Amniotic stem cell (primary cell): ENCODE data around the gene SUPT7L.
"Not testable (repeated sequence)": the region's sequence is repeated elsewhere in the genome, so short reads cannot be mapped to it uniquely, and the experiment has no call there.

ENCODE experiments used
- DNase-seq: peaks from one replicate; lab custom pipeline; 2025; lab: John Stamatoyannopoulos, UW

Gene SUPT7L

DNA sequence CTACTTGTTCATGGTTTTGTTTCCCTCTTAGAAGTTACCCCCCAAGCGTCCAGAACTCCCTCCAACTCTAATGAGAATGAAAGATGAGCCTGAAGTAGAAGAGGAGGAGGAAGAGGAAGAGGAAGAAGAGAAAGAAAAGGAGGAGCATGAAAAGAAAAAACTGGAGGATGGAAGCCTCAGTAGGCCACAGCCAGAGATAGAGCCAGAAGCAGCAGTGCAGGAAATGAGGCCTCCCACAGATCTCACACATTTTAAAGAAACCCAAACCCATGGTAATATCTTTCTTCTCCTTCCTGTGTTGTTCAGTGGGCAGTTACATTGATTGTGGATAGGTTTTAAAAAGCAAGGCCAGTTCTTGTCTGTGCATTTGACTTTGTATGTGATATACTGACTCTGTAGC lies 21.6 kb upstream of the SUPT7L start:
- DNase-seq = not testable (repeated sequence)

- peak; percentile 77 for DNase-seq
These were observed 20.1 kb upstream of the SUPT7L start for GRCh38 chr2:27683390-27684071.

DNA sequence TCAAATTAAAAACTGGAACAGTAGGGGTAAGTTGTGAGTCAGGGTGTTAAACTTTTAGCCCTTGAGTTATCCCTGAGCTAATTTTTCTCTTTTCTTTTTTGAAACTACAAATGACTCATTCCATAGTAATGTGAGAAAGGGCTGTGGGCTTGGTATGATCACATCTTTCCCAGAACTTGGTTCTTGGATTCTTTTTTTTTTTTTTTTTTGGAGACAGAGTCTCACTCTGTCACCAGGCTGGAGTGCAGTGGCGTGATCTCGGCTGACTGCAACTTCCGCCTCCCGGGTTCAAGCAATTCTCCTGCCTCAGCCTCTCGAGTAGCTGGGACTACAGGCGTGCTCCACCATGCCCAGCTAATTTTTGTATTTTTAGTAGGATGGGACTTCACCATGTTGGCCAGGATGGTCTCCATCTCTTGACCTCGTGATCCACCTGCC lies 18.9 kb upstream of the SUPT7L start:
- peak; percentile 59 for DNase-seq

DNA sequence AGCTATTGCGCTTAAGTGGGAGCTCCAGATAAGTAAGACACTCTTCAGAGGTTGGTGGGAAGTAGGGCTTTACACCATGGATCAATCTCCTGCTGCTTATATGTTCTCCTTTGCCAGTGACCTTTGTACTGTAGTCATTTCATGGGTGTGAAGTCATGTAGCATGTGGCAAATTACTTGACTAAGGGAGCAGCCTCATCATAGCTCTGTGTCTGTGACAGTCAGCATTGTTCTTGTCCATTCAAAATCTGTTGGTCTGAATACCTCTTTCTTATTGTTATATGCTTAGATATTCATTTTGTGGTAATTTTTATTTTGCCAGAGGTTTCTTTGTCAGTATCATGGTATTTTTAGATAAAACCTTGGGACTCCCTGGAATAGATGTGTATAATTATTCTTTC lies 18.4 kb upstream of the SUPT7L start:
- no peak for DNase-seq

DNA sequence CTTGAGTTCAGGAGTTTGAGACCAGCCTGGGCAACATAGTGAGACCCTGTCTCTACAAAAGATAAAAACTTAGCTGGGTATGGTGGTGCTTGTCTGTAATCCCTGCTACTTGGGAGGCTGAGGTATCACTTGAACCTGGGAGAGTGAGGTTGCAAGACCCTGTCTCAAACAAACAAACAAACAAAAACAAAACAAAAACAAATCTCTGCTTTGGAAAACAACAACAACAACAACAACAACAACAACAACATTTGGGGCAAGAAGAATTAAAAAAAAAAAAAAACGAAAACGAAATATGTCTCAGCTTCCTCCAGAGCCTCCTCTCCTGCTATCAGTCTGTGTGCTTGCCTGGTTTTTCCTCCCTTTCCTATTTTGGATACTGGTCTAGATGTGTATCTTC lies 17.2 kb upstream of the SUPT7L start:
- DNase-seq = no peak

DNA sequence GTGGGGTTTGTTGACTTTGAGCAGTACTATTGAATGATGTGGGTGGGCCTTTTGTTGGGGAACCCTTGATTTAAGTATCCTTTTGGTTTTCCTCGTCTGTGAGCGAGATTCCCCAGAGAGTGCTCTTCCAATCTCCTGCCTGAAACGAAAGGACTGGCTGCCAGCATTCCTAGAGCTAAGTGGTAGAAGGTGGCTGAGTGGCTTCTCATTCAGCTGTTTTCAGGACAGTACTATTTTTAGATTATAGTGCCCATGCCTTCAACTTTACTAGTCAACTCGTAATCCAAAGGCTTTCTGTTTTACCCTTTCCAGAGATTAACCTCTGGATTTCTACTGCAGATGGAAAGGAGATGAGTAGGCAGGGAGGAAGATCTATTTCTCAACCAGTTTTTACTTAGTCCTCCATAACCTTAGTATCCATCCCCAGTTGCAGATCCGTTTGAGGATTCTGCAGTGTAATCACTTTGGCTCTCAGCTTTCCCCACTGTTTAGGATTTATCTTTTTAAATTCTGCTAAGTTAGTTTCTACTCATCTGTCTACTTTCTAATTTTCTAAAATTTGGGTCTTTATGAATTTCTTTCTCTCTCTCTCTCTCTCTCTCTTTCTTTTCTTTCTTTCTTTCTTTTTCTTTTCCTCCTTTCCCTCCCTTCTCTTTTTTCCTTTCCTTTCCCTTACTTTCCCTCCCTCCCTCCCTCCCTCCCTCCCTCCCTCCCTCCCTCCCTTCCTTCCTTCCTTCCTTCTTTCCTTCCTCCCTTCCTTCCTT lies 9.5 kb upstream of the SUPT7L start:
- DNase-seq = no peak

DNA sequence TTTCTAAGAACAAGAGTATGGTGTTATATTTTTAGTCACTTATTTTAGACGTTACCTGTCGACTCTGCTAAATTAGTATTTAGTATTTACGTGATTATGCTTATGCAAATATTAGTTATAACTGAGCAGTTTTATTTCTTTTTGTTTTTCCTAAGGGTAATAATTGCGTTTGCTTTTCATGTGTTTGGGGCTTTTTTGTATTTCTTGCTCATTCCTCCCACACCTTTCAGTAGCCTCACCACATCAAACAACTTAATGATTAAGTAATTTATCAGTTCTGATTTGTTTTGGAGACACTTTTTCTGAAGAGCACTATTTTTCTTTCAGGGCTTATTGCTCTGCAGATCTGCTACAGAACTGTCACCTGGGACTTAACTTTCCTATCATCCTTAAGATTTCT lies 7.8 kb upstream of the SUPT7L start:
- no peak for DNase-seq

DNA sequence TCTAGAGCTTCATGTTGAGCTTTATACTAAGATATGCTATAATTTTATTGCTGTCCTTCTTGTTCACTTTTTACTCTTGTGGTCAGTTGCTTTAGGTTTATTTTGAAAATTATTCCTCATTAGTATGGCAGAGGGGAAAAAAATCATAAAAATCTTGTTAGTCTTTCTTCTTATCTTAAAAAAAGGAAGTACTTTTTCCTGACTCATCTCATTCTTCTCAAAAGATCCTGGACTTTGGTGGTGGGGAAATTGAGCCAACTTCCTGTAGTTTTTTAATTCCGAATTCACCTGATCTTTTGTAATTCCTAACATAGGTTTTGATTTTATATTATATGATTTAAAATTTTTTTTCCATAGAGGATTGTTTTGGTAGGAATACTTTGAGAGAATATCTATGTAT lies 4.0 kb upstream of the SUPT7L start:
- no peak for DNase-seq

DNA sequence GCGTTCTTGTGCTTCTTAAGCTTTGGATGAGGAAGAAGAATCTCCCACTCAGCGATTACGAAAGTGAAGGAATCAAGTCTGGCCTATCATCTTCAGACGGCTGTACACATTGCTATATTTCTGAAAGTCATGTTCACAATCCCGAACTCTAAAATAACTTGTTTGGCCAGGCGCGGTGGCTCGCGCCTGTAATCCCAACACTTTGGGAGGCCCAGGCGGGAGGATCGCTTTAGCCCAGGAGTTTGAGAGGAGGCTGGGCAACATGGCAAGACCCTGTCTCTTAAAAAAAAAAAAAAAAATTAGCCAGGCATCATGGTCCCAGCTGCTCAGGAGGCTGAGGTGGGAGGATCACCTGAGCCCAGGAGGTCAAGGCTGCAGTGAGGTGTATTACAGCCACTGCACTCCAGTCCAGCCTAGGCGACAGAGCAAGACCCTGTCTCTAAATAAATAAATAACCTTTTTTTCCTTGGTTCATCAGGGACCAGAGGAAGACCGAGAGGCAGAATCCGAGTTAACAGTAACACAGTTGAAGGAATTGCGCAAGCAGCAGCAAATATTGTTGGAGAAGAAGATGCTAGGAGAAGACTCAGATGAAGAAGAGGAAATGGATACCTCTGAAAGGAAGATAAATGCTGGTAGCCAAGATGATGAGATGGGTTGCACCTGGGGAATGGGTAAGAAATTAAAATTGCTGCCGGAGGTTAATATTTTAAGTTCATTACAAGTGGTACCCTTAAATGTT lies 1.4 kb upstream of the SUPT7L start:
- no peak for DNase-seq

- DNase-seq = no peak
These were observed 750 bp upstream of the SUPT7L start for GRCh38 chr2:27664154-27664574.

GRCh38 chr2:27661371-27661770 lies 2.0 kb downstream of the SUPT7L start:
- DNase-seq = no peak

DNA sequence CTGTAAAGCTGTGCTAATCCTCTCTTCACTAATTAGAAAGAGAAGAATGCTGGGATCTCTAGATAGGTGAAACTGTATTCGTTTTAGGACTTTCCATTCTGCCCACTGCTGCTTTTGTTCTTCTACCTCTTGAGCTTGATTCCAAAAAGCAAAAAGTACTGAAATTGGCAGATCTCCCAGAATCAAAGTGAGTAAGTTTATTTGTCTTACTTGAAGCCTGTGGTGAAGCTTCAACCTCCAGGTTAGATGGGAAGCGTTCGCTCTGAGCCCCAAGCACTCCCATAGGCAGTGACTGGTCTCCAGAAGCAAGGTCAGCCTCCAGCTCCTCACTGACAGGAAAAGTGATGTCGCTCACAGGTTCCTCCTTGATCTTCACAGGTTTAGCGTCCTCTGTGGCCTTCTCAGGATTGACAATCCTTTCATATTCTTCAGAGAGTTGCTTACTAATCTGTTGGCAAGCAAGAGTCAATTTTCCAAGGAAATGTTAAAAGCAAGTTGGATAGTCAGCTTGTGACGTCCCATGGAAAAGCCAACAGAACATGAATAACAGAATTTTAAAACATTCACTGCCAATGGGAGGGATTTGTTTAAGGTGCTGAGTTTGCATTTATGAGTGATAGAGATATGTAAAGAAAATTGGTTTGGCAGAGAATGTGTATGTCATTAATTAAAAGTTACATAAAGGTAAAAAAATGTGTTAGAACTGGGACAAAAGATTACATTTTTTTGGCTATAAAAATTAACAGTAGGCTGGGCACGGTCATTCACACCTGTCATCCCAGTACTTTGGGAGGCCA lies 8.1 kb downstream of the SUPT7L start:
- no peak for DNase-seq

DNA sequence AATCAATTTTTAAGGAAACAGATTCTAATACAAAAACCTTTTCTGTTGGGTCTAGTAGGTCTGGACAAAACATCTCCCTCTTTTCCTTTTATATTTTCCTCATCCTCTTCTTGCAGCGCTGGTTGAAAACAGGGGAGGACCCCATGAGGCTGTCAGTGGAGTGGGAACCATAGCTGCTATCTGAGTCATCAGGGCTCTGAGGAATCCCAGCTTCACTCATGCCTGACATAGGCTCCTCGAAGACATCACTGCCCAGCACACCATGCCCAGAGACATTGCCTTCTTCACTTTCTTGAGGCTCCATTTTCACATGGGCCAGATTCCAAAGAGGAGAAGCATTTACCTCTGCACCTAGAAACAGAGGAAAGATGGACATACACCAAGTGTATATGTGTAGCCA lies 10.0 kb downstream of the SUPT7L start:
- DNase-seq = no peak

DNA sequence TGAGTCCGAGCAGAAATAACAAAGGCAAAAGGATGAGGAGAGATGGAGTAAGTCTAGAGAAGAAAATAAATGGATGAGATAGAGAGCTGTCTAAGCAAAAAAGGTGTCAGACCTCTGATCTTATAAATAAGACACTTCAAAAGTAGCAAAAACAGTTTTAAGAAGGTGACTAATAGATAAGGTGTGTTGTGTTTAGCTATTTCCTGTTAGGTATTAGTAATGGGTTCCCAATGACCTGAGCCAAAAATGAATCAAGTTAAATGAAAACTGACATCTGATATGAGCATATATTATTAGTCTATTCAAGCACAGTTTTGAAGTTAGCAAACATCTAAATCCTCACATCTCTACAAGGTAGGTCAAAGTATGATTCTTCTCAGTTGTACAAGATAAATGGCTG lies 10.6 kb downstream of the SUPT7L start:
- DNase-seq = no peak

DNA sequence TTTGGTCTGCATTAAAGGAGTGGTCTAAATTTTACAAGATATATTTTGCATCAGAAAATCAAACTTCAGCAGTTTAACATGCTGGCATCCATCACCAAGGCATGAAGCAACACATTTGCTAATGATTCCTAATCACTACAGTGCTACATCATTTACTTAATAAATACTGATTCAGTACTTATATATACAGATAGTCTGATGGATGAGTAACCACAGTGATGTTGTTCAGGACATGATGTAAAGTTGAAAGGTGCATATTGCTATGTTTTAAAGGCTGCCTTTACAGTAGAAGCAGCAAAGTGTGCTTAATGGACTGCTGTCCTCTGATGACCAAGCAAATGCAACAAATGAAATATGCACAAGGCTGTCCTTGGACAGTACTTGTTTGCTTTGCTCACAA lies 11.1 kb downstream of the SUPT7L start:
- no peak for DNase-seq

DNA sequence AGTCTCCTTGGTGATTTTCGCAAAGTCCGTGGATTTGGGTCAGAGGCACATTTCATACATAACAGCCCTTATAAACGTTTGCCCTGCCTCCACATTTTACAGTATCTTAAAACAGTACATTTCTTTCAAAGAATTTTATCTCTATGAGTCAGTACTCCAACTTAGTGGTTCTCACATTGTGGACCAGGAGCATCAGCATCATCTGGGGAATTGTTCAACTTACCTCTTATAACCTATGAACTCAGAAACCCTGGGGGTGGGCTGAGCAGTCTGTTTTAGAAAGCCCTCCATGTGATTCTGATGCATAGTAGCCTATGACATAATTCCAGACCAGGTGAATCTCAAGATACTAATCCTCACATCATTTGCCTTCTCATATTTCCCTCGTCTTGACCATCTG lies 12.4 kb downstream of the SUPT7L start:
- no peak for DNase-seq

- DNase-seq = no peak
These were observed 15.7 kb downstream of the SUPT7L start for GRCh38 chr2:27647737-27648136.

GRCh38 chr2:27647289-27647688 lies 16.1 kb downstream of the SUPT7L start:
- no peak for DNase-seq

DNA sequence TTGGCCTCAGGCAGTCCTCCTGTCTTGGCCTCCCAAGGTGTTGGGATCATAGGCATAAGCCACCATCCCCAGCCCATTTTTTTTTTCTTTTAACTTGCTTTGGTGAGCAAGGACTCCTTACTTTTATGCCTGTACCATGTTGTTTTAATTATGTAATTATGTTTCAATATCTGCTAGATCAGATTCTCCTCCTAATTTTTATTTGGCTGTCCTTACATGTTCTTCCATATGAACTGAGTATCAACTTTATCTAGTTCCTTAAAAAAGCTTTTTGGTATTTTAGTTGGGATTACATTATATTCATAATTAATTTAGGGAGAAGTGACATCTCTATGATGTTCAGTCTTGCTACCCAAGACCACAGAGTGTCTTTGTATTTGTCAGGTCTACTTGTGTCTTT lies 18.2 kb downstream of the SUPT7L start:
- no peak for DNase-seq

DNA sequence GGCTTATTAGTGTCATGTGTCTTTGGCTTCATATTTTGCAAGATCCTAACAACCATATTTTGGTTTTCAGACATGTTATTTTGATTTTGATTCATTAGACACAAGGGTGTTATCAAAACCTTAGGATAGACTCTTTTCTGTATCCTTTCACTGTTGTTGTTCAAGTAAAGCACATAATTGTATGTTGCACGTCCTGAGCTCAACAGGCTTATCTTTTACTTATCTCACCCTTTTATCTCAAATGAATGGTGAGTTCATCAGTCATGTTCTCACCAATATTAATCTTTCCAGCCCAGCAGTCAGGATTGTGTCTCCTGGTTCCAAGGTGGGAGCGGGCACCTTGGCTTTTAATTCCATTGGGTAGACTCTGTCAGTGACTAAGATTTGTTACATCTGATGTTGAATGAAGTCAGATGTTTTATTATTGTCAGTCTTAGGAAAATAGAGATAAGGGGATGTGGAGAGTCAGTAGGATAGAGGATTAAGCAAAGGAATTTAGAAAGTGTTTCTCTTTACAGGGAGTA lies 22.6 kb downstream of the SUPT7L start:
- no peak for DNase-seq

DNA sequence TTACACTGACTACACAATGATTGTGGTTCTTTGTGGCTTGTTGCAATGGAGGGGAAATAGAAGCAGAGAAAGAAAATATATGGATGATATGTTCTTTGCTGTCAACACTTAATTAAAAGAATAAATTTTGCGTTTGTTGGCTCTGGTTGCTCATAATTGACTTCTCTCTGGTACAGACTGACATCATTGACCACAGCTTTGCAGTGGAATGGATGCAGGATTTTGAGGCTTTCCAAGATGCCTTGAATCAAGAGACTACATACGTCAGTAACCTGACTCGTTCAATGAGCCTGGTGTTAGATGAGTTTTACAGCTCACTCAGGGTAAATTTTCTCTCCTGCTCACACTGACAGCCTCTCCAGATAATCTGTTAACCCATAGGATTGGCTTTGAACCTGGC lies 24.7 kb downstream of the SUPT7L start:
- no peak for DNase-seq

DNA sequence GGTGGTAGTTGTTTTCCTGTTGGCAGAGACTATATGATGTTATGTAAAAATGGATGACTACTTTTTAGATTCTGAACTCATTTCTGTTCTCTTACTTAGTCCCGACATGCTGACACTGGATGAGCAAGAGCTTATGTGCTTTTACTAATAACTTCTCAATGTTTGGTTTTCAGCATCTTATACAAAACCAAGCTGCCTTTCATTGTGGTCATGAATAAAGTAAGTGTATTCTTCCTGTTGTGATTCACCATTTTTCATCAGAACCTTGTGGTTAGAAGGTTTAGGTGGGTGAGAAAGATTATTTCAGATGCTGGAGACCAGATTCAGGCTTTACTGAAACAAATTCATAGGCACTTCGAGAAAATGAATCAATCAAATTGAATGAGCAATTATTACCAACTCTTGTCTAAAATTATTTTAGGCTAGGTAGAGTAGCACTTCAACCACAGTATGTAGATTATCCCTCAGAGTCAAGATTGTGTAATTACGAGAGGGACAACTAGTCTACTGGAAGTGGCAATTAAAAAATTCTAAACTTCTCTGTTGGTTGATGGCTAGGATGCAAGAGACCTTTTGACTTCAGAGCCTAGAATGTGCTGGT lies 25.3 kb downstream of the SUPT7L start:
- no peak for DNase-seq
